HG02588 (cell line): ENCODE results near the gene SUMO2.
"Not testable (repeated sequence)": the region's sequence is repeated elsewhere in the genome, so short reads cannot be mapped to it uniquely, and the experiment has no call there.

ENCODE experiments used
- ATAC-seq: cut with Tn5 transposase; IDR thresholded peaks from one replicate; pipeline ENCODE4 v1.9.1; 2021; ENCODE audit warnings: mild to moderate bottlenecking, moderate library complexity; ENCODE audit not compliant: unreplicated experiment

SUMO2 gene

GRCh38 chr17:75146592-75146991 lies 36.2 kb downstream of the SUMO2 start:
- ATAC-seq, result no peak

DNA sequence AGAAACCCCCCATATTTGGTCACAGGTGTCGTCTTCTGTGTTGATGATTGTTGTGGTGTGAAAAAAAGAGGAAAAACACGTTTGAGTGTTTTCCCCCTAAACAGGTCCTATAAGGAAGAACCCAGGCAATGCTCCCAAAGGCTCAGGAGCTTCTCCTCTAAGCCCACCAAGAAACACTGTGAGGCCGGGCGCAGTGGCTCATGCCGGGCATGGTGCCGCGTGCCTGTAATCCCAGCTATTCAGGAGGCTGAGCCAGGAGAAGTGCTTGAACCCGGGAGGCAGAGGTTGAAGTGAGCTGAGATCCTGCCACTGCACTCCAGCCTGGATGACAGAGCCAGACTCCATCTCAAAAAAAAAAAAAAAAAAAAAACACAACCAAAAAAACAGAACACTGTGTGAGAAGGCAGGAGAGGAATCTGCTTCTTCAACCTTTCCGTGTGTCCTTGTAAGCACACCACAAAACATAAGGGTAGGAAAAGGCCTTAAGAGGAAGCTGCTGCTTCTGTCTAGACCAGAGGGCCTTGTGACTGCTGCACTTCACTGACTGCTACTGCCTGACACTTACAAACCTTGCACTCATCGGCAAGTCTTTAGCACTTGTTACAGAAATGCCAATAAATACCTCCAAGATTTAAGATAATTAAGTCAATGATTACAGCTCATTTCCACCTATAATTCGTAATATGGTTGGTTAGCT lies 37.8 kb downstream of the SUMO2 start:
- no peak for ATAC-seq

- no peak for ATAC-seq
Measured at GRCh38 chr17:75142236-75142971, 40.4 kb downstream of the SUMO2 start.

- no peak for ATAC-seq
Measured at GRCh38 chr17:75138519-75138918, 44.2 kb downstream of the SUMO2 start.

GRCh38 chr17:75137762-75138161 lies 45.0 kb downstream of the SUMO2 start:
- ATAC-seq, result not testable (repeated sequence)

DNA sequence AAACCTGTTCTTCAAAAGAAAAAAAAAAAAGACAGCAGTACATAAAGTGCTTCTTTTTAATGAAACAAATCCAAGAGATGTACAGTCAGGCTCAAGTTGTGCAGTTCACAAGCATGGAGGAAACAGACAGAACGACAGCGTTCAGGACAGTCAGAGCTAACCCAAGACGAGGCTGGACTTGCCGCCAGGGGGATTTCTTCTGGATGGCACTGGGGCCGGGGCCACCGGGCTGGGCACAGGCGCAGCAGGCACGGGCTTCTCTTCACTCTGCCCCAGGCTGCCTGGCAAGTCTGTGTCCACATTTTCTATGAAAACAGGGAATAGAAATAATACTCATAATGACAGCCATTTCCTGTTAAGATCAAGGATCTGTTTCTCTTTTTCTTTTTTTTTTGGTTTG lies 46.8 kb downstream of the SUMO2 start:
- no peak for ATAC-seq

GRCh38 chr17:75135452-75135851 lies 47.3 kb downstream of the SUMO2 start:
- ATAC-seq, result no peak

DNA sequence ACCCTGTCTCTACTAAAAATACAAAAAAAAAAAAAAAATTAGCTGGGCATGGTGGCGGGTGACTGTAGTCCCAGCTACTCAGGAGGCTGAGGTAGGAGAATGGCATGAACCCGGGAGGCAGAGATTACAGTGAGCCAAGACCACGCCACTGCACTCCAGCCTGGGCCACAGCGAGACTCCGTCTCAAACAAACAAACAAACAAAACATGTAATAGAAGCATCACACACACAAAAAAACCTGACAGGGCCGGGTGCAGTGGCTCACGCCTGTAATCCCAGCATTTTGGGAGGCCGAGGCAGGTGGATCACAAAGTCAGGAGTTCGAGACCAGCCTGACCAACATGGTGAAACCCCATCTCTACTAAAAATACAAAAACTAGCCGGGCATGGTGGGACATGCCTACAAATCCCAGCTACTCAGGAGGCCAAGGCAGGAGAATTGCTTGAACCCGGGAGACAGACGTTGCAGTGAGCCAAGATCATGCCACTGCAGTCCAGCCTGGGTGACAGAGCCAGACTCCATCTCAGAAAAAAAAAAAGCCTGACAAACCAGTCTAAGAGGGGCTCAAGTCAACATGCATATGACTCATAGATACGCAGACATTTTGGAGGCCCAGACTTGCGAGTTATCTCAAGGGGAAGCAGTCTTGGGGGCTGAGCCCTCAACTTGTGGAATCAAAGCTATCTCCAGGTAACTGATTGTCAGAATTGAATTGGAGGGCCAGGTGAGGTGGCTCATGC lies 49.0 kb downstream of the SUMO2 start:
- ATAC-seq, result not testable (repeated sequence)

DNA sequence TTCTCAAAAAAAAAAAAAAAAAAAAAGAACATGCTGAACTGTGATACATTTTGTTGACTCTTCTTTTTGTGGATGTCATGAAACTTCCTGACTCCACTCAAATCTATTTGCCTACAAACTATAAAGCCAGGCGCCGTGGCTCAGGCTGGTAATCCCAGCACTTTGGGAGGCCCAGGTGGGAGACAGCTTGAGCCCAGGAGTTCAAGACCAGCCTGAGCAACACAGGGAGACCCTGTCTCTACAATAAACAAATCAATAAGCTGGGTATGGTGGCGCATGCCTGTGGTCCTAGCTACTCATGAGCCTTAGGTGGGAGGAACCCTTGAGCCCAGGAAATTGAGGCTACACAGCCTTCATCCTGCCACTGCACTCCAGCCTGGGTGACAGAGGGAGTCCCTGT lies 49.8 kb downstream of the SUMO2 start:
- no peak for ATAC-seq

- ATAC-seq, result not testable (repeated sequence)
Measured at GRCh38 chr17:75132018-75133000, 50.5 kb downstream of the SUMO2 start.

DNA sequence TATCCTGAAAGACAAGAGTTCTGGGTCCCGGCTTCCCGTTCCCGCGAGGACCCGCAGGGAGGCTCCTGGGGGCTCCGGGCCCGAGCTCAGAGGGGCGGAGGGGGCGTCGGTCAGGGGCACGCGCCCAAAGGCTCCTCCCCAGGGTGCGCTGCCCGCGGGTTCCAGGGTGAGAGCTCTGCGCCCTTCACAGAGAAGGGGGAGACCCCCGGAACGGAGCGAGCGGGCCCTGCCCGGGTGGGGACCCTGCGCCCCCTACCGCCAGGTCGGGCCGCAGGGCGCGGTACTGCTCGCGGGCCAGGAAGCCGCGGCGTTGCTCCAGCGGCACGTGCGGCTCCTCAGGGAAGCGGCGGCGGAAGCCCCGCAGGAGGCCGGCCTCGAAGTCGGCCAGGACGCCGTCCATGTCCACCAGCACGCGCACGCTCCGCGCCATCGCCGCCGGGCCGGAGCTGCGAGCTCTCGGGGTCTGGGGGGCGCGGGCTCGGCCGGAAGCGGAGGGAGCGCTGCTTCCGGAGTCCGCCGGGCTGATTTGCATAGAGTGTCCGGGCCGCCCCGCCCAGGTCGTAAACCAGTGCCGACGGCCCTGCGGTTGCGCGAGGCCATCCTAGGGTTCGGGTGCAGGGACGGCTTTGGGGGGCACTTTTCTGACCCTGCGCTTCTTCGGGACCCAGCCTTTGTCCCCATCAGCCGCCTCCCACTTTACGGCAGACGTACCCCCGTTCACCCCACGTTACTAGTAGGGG lies 51.3 kb downstream of the SUMO2 start, which contains the start of gene NT5C:
NT5C (minus strand) TSS at position 465 of the 740 bp plus-strand sequence; CDS start at position 430, 35 bp downstream.
- peak; percentile 83 for ATAC-seq

- peak; percentile 12 for ATAC-seq
Measured at GRCh38 chr17:75130632-75131277, 52.0 kb downstream of the SUMO2 start.

- no peak for ATAC-seq
Measured at GRCh38 chr17:75130059-75130631, 52.6 kb downstream of the SUMO2 start.

- no peak for ATAC-seq
Measured at GRCh38 chr17:75129576-75129975, 53.2 kb downstream of the SUMO2 start.

- ATAC-seq, result no peak
Measured at GRCh38 chr17:75128694-75129505, 53.9 kb downstream of the SUMO2 start.

DNA sequence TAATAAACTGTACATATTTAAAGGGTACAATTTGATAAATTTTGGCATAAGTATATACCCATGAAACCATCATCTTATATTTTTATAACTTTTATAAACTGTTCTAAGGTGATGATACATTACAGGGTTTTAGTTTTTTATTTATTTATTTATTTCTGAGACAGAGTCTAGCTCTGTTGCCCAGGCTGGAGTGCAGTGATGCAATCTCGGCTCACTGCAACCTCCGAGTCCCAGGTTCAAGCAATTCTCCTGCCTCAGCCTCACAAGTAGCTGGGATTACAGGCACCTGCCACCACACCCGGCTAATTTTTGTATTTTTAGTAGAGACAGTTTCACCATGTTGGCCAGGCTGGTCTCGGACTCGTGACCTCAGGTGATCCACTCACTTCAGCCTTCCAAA lies 54.8 kb downstream of the SUMO2 start:
- not testable (repeated sequence) for ATAC-seq

DNA sequence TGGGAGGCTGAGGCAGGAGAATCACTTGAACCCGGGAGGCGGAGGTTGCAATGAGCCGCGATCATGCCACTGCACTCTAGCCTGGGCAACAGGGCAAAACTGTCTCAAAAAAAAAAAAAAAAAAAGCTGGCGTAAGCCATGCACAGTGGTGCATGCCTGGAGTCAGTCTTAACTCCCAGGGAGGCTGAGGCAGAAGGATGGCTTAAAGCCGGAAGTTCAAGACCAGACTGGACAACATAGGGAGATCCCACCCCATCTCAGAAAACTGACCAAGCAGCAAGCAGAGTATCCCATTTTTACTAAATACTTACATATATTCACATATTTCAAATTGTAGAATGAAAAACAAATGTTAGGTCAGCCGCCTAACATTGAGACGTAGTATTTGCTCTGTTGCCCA lies 55.8 kb downstream of the SUMO2 start:
- no peak for ATAC-seq

GRCh38 chr17:75125984-75126383 lies 56.8 kb downstream of the SUMO2 start:
- ATAC-seq, result no peak
